B cell (primary cell): ENCODE data around the gene RCSD1.

Source experiments
- CTCF ChIP-seq: fragments of 200-600 bp; IDR thresholded peaks from one replicate; pipeline ENCODE4 v1.8.0; 2022; ENCODE audit warnings: antibody characterized with exemption, mild to moderate bottlenecking
- EZH2 ChIP-seq: IDR thresholded peaks from 2 replicates; pipeline ENCODE4 v1.6.1; 2012; ENCODE audit warnings: borderline replicate concordance, low read depth, mild to moderate bottlenecking, moderate library complexity, low read length; ENCODE audit not compliant: insufficient read depth, poor library complexity, severe bottlenecking

DNA sequence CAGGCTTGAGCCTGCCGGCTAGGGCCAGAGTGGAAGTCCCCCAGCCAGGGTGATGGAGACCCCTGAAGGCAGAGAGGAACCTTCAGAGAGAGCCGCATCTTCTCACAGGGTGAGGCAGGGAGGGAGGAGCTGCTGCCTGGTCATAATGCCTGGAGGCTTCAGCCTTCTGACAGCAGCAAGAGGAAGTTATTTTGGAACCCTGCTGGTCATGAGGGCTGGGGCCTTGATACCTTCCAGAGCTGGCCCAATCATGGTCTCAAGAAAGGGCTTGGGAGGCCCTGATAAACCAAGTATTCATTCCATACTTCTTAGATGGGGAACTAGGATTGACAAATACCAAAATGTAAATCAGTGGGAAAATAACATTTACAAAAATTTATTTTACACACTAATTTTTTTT is 65.1 kb downstream of the RCSD1 start:
- TF ChIP-seq CTCF: no peak
- no peak for TF ChIP-seq EZH2
